Calu3 (cell line): ENCODE results near the gene STRAP. TPM values are rescaled to one million over a fixed set of nuclear protein-coding genes. Genes with fewer than 3 reads are reported as not detected.

Source experiments
- Bru-seq: library from RNA; stranded (reverse); fragments of 400-500 nt; gene quantifications from one replicate; lab custom pipeline; 2021; lab: Mats Ljungman, UMichigan
- BruChase-seq, 2 experiments: library from RNA; stranded (reverse); fragments of 400-500 nt; gene quantifications; one replicate each; lab custom pipeline; 2021; lab: Mats Ljungman, UMichigan
- BruUV-seq: library from RNA; stranded (reverse); fragments of 400-500 nt; replicated peaks from 2 replicates; lab custom pipeline; 2021; lab: Mats Ljungman, UMichigan
- CTCF ChIA-PET: fragments of 300-600 bp; sonication (Branson Sonifier 250); formaldehyde crosslinking; loops from one replicate; lab custom pipeline; 2022; ENCODE audit warnings: antibody characterized with exemption; lab: Charles Lee
- DNase-seq: peaks from one replicate; pipeline ENCODE4 v3.0.0; 2022
- H3K27ac Mint-ChIP-seq: one replicate; pipeline ENCODE4 v1.8.0; 2022; ENCODE audit warnings: mixed read lengths; ENCODE audit not compliant: unreplicated experiment
- H3K27me3 Mint-ChIP-seq: one replicate; pipeline ENCODE4 v1.8.0; 2022; ENCODE audit warnings: mixed read lengths; ENCODE audit not compliant: unreplicated experiment
- H3K36me3 Mint-ChIP-seq: one replicate; pipeline ENCODE4 v1.8.0; 2022; ENCODE audit warnings: mild to moderate bottlenecking, moderate library complexity, mixed read lengths; ENCODE audit not compliant: insufficient read depth, unreplicated experiment
- H3K4me1 Mint-ChIP-seq: one replicate; pipeline ENCODE4 v1.8.0; 2022; ENCODE audit warnings: mild to moderate bottlenecking, low read depth, mixed read lengths; ENCODE audit not compliant: unreplicated experiment
- H3K4me3 Mint-ChIP-seq: one replicate; pipeline ENCODE4 v1.8.0; 2022; ENCODE audit warnings: mild to moderate bottlenecking, low read depth, moderate library complexity, mixed read lengths; ENCODE audit not compliant: unreplicated experiment
- H3K9me3 Mint-ChIP-seq: one replicate; pipeline ENCODE4 v1.8.0; 2022; ENCODE audit warnings: low read depth, mixed read lengths; ENCODE audit not compliant: unreplicated experiment
- intact Hi-C: fragments of 100-400 bp; cut with micrococcal nuclease; formaldehyde crosslinking; loops from one replicate; pipeline ENCODE4 v1.10.0; 2022; ENCODE audit not compliant: unreplicated experiment
- long read RNA-seq: library from polyadenylated mRNA; stranded (forward); transcript quantifications from one replicate; pipeline ENCODE4 v2.0.0, GENCODE V29; 2022
- total RNA-seq: library from RNA; stranded (reverse); gene quantifications from 2 replicates; pipeline ENCODE4 v1.2.3, GENCODE V29; 2022
- TF ChIP-seq, protein P1 (sequence below): fragments of 200-600 bp; IDR thresholded peaks from one replicate; pipeline ENCODE4 v1.8.0; 2022; ENCODE audit warnings: antibody characterized with exemption; ENCODE audit not compliant: unreplicated experiment

STRAP gene, protein sequence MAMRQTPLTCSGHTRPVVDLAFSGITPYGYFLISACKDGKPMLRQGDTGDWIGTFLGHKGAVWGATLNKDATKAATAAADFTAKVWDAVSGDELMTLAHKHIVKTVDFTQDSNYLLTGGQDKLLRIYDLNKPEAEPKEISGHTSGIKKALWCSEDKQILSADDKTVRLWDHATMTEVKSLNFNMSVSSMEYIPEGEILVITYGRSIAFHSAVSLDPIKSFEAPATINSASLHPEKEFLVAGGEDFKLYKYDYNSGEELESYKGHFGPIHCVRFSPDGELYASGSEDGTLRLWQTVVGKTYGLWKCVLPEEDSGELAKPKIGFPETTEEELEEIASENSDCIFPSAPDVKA
- total RNA-seq (119 and 124 TPM in 2 replicates), Bru-seq, nascent RNA (percentile 97 among the genes with signal in this experiment), BruChase-seq, experiment 1, labeled RNA remaining after a 6-hour chase (percentile 95 among the genes with signal in this experiment), BruChase-seq, experiment 2, labeled RNA remaining after a 2-hour chase (percentile 89 among the genes with signal in this experiment)
- long read RNA-seq, transcript STRAP-206 (9 exons, 1,698 nt): minor isoform, 30 of 340 reads
- long read RNA-seq, transcript STRAP-202 (10 exons, 1,866 nt): major isoform, 298 of 340 reads
- long read RNA-seq, partial matches to known transcripts: 1 of 340 reads
- long read RNA-seq, other reads (novel, unspliced or antisense): 10 of 340 reads

DNA sequence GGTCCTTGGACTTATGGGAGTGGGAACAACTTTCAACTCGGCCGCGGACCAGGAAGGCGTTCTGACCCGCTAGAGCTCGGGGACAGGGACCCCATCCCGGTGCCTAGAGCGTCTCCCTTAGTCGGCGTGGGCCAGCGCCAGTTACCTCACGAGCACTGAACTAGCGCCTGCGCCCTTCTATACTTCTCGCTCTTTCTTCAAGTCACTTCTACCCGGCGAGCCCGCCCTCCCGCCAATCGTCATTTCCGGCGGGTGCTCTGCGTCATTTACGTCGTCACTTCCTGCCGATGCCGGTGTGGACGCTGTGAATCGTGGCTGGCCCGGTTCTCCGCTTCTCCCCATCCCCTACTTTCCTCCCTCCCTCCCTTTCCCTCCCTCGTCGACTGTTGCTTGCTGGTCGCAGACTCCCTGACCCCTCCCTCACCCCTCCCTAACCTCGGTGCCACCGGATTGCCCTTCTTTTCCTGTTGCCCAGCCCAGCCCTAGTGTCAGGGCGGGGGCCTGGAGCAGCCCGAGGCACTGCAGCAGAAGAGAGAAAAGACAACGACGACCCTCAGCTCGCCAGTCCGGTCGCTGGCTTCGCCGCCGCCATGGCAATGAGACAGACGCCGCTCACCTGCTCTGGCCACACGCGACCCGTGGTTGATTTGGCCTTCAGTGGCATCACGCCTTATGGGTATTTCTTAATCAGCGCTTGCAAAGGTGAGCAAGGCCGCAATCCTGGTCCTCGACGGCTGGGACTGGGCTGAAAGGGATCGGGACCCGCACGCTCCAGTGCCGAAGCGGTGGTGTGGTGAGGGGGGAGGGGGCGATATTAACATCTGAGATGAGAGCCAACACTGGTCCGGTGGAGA is at the start of gene STRAP:
Gene STRAP, plus strand, starts transcription at position 270 of the 854 bp plus-strand sequence. Its CDS starts 321 bp downstream, at position 591.
- Mint-ChIP-seq H3K9me3 (no peaks in the 10 kb centered on the region), H3K4me1 (peaks cover 45% of the 10 kb centered on the region), H3K27ac (peak within 1 kb of the TSS; percentile 99), H3K27me3 (no peaks in the 10 kb centered on the region), H3K4me3 (peak within 1 kb of the TSS; percentile 79), H3K36me3 (peaks cover 60% of the 10 kb centered on the region)
- CTCF ChIA-PET: interaction anchor here (0.5 to 1.0 kb wide), 3 partner anchors 10 to 476 kb away, joined by 3 to 7 read pairs (median 3); no protein-coding TSS in a partner anchor
- peak; percentile 95 for DNase-seq
- intact Hi-C loops: loop anchor here (10.0 kb wide), 1 partner anchor 608 kb away; no protein-coding TSS in a partner anchor
- TF ChIP-seq, protein P1, sequence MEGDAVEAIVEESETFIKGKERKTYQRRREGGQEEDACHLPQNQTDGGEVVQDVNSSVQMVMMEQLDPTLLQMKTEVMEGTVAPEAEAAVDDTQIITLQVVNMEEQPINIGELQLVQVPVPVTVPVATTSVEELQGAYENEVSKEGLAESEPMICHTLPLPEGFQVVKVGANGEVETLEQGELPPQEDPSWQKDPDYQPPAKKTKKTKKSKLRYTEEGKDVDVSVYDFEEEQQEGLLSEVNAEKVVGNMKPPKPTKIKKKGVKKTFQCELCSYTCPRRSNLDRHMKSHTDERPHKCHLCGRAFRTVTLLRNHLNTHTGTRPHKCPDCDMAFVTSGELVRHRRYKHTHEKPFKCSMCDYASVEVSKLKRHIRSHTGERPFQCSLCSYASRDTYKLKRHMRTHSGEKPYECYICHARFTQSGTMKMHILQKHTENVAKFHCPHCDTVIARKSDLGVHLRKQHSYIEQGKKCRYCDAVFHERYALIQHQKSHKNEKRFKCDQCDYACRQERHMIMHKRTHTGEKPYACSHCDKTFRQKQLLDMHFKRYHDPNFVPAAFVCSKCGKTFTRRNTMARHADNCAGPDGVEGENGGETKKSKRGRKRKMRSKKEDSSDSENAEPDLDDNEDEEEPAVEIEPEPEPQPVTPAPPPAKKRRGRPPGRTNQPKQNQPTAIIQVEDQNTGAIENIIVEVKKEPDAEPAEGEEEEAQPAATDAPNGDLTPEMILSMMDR: no peak
- TSS peak; percentile 31 for BruUV-seq

GRCh38 chr12:15834575-15834974 is 47.6 kb upstream of the STRAP start:
- Mint-ChIP-seq H3K9me3 (peaks cover 3% of the 10 kb centered on the region), H3K27me3 (no peaks in the 10 kb centered on the region), H3K4me1 (peaks cover 38% of the 10 kb centered on the region), H3K36me3 (no peaks in the 10 kb centered on the region), H3K4me3 (no peak overlapping the region), H3K27ac (no peak overlapping the region)
- TF ChIP-seq, protein P1: no peak
- CTCF ChIA-PET: no interaction called here
- DNase-seq: no peak
- BruUV-seq: no TSS peak
- intact Hi-C loops: loop anchor here (5.0 kb wide), 1 partner anchor 37 kb away; no protein-coding TSS in a partner anchor

- Mint-ChIP-seq H3K4me1 (peaks cover 12% of the 10 kb centered on the region), H3K27ac (no peak overlapping the region), H3K36me3 (no peaks in the 10 kb centered on the region), H3K9me3 (peaks cover 3% of the 10 kb centered on the region), H3K27me3 (no peaks in the 10 kb centered on the region), H3K4me3 (no peak overlapping the region)
- CTCF ChIA-PET: no interaction called here
- no peak for DNase-seq
- intact Hi-C loops: no loop called here
- TF ChIP-seq, protein P1: no peak
- no TSS peak for BruUV-seq
Observed at GRCh38 chr12:15837141-15837790, 44.9 kb upstream of the STRAP start.
